HepG2 (cell line): ENCODE measurements around the gene PEX5L. TPM values are rescaled to one million over a fixed set of nuclear protein-coding genes. Genes with fewer than 3 reads are reported as not detected.

Experiments
- ATAC-seq: fragments of 200-7000 bp; cut with Tn5 transposase; 3 replicates; pipeline ENCODE4 v1.9.1; 2020; ENCODE audit warnings: mild to moderate bottlenecking, moderate library complexity
- BruUV-seq: library from RNA; stranded (reverse); fragments of 400-500 nt; replicated peaks from 2 replicates; lab custom pipeline; 2021; lab: Mats Ljungman, UMichigan
- CTCF ChIA-PET: fragments of 300-600 bp; formaldehyde crosslinking; extraction: SDS; loops from one replicate; lab custom pipeline; 2021; ENCODE audit warnings: low total read pairs, inconsistent platforms, low intra/inter-chr PET ratio; lab: Yijun Ruan, JAX
- POLR2A ChIA-PET: fragments of 350-600 bp; sonication (Branson Sonifier 250); formaldehyde crosslinking; loops from one replicate; lab custom pipeline; 2020; ENCODE audit warnings: antibody characterized with exemption, inconsistent platforms; lab: Yijun Ruan, JAX
- DNase-seq: peaks from one replicate; pipeline ENCODE4 v3.0.0-alpha.2; 2015; ENCODE audit warnings: low spot score
- FAIRE-seq: peaks from 3 replicates; lab custom pipeline; 2011; peaks lifted over from hg19 to GRCh38; lab: Jason Lieb, UNC
- H2AFZ ChIP-seq: one replicate; pipeline ENCODE4 v1.6.1; 2011; ENCODE audit warnings: low read length, inconsistent platforms
- H3K27ac ChIP-seq: fragments of 300-600 bp; 3 replicates; pipeline ENCODE4 v1.8.0; 2011; ENCODE audit warnings: mixed run types, mild to moderate bottlenecking, mixed read lengths, low read length, inconsistent platforms; ENCODE audit not compliant: insufficient read depth; ENCODE audit errors: extremely low read length
- H3K27me3 ChIP-seq, 2 experiments: fragments of 200-600 bp in 1 of 2; 2 replicates in 1 of 2; 3 replicates in 1 of 2; pipeline versions ENCODE4 v1.6.0 to v1.8.0; 2011; ENCODE audit warnings: low read length in 2 of 2, mild to moderate bottlenecking in 2 of 2, moderate library complexity in 2 of 2, inconsistent platforms in 1 of 2; ENCODE audit not compliant: insufficient read depth in 2 of 2, control insufficient read depth in 1 of 2
- H3K36me3 ChIP-seq, 2 experiments: fragments of 200-600 bp in 1 of 2; replicated peaks in 1 of 2; 2 replicates in 1 of 2; 3 replicates in 1 of 2; pipeline versions ENCODE4 v1.5.1 to v1.8.0; 2011; ENCODE audit warnings: low read length in 2 of 2, inconsistent platforms in 1 of 2; ENCODE audit not compliant: insufficient read depth in 2 of 2, control insufficient read depth in 1 of 2
- H3K4me1 ChIP-seq: 2 replicates; pipeline ENCODE4 v1.5.1; 2012; ENCODE audit warnings: low read length, inconsistent platforms; ENCODE audit not compliant: insufficient read depth
- H3K4me2 ChIP-seq: 2 replicates; pipeline ENCODE4 v1.6.0; 2011; ENCODE audit warnings: low read depth, low read length, inconsistent platforms
- H3K4me3 ChIP-seq, 3 experiments: fragments of 200-600 bp in 1 of 3; sonication (generic), shearing (Covaris generic) in 1 of 3; replicated peaks in 1 of 3; 2 replicates each; pipeline ENCODE4 v1.5.1; 2011 to 2016; ENCODE audit warnings: low read length in 3 of 3, inconsistent platforms in 2 of 3, low read depth in 2 of 3, mild to moderate bottlenecking in 2 of 3, control low read depth in 1 of 3, mixed read lengths in 1 of 3; ENCODE audit not compliant: insufficient read depth in 1 of 3
- H3K79me2 ChIP-seq: one replicate; pipeline ENCODE4 v1.6.1; 2011; ENCODE audit warnings: low read length, inconsistent platforms; ENCODE audit not compliant: insufficient read depth
- H3K9ac ChIP-seq: 2 replicates; pipeline ENCODE4 v1.6.0; 2011; ENCODE audit warnings: mild to moderate bottlenecking, low read depth, low read length, inconsistent platforms; ENCODE audit not compliant: insufficient read depth
- H3K9me3 ChIP-seq: 2 replicates; pipeline ENCODE4 v1.5.1; 2012; ENCODE audit warnings: mild to moderate bottlenecking, low read length
- H4K20me1 ChIP-seq: 2 replicates; pipeline ENCODE4 v1.6.0; 2011; ENCODE audit warnings: inconsistent platforms, mild to moderate bottlenecking, low read length, moderate library complexity; ENCODE audit not compliant: insufficient read depth
- BCL6 ChIP-seq: IDR thresholded peaks from 2 replicates; pipeline ENCODE4 v1.6.1; 2016; ENCODE audit warnings: missing genetic modification reagents, missing compliant biosample characterization
- CTCF ChIP-seq: sonication (generic); formaldehyde crosslinking; IDR thresholded peaks from 2 replicates; pipeline ENCODE4 v1.5.0; 2020; ENCODE audit warnings: mild to moderate bottlenecking, missing genetic modification reagents, moderate library complexity
- SMC3 ChIP-seq: IDR thresholded peaks from 2 replicates; pipeline ENCODE4 v1.6.1; 2011; ENCODE audit warnings: low read length, improper control_type of control experiment
- ZNF383 ChIP-seq: sonication (generic); formaldehyde crosslinking; IDR thresholded peaks from 2 replicates; pipeline ENCODE4 v1.4.0; 2020; ENCODE audit warnings: missing genetic modification reagents, mild to moderate bottlenecking, borderline replicate concordance
- ZNF44 ChIP-seq: sonication (generic); formaldehyde crosslinking; IDR thresholded peaks from 2 replicates; pipeline ENCODE4 v1.5.1; 2020; ENCODE audit warnings: mild to moderate bottlenecking, missing genetic modification reagents
- ZNF672 ChIP-seq: sonication (generic); formaldehyde crosslinking; IDR thresholded peaks from 2 replicates; pipeline ENCODE4 v1.8.1; 2022; ENCODE audit warnings: missing genetic modification reagents
- ZNF704 ChIP-seq: sonication (generic); formaldehyde crosslinking; IDR thresholded peaks from 2 replicates; pipeline ENCODE4 v1.8.1; 2023; ENCODE audit warnings: mild to moderate bottlenecking, inconsistent platforms, moderate library complexity, missing genetic modification reagents, borderline replicate concordance
- ZNF761 ChIP-seq: sonication (generic); formaldehyde crosslinking; conservative IDR thresholded peaks from 2 replicates; pipeline ENCODE4 v1.4.0; 2020; ENCODE audit warnings: mild to moderate bottlenecking, missing genetic modification reagents
- WGBS: methylation state at CpG from one replicate; pipeline ENCODE4 v1.1.6; 2017; ENCODE audit warnings: low lambda C conversion rate; 5-methylcytosine and 5-hydroxymethylcytosine counted together
- in situ Hi-C: cut with HindIII; loops from 2 replicates; pipeline ENCODE4 v1.10.0; 2017; ENCODE audit warnings: low pct_unique_long_range_greater_than_20kb; ENCODE audit not compliant: extremely low pct_ligation_motif_present
- intact Hi-C: fragments of 100-400 bp; cut with micrococcal nuclease; formaldehyde crosslinking; loops from one replicate; pipeline ENCODE4 v1.10.0; 2022; ENCODE audit not compliant: unreplicated experiment
- polyA plus RNA-seq, 8 experiments: library from polyadenylated mRNA; depleted of rRNA in 3 of 8; stranded (reverse) in 7 of 8; unstranded in 1 of 8; fragments of >200 nt; fragmentation: Illumina TruSeq in 4 of 8; extraction: Trizol in 4 of 8; gene quantifications; 2 replicates each; pipeline versions ENCODE4 v1.2.1 to v1.2.3, GENCODE V29; 2011 to 2016; ENCODE audit warnings: low read depth in 4 of 8, missing spikeins in 1 of 8, mixed read lengths in 1 of 8; ENCODE audit not compliant: insufficient read depth in 1 of 8
- total RNA-seq, 5 experiments: library from RNA; depleted of rRNA; stranded (reverse); fragments of >200 nt; fragmentation: Illumina TruSeq; extraction: Trizol; gene quantifications; 2 replicates each; pipeline ENCODE4 v1.2.3, GENCODE V29; 2016; ENCODE audit warnings: low read depth in 1 of 5
- TF ChIP-seq, protein P1 (sequence below): IDR thresholded peaks from 2 replicates; pipeline ENCODE4 v1.6.1; 2016; ENCODE audit warnings: low read depth

The PEX5L gene
- total and polyA plus RNA-seq, 2 of the 13 experiments (the other 11 are each of a cell fraction or from before 2014, with no cell fraction given): not detected

DNA sequence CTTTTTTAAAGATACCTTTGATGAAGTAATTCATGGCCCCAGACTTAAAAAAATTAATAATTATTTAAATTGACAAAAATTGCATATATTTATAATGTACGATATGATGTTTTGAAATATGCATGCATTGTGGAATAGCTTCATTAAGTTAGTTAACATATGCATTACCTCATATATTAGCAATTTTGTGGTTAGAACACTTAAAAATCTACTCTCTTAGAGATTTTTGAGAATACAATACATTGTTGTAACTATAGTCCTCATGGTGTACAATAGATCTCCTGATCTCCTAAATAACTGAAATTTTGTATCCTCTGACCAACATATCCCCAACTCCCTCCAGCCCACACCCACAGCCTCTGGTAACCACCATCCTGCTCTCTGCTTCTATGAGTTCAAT is 104.1 kb downstream of the PEX5L start:
- DNase-seq: no peak
- no peaks in the 10 kb centered on the region for H3K79me2 ChIP-seq
- H3K9ac ChIP-seq: no peak overlapping the region
- POLR2A ChIA-PET: no interaction called here
- FAIRE-seq: no peak
- intact Hi-C loops: no loop called here
- H3K4me3 ChIP-seq: no peak overlapping the region
- H3K36me3 ChIP-seq: no peaks in the 10 kb centered on the region
- in situ Hi-C loops: no loop called here
- WGBS: 2% methylated on average over 1 of the region's 1 CpG
- H3K9me3 ChIP-seq: no peaks in the 10 kb centered on the region
- H3K4me1 ChIP-seq: no peaks in the 10 kb centered on the region
- BruUV-seq: no TSS peak
- no peak overlapping the region for H3K27ac ChIP-seq
- no peak overlapping the region for H3K4me2 ChIP-seq
- H2AFZ ChIP-seq: no peak overlapping the region
- no peak for TF ChIP-seq ZNF383 (CRISPR knock-in tag)
- TF ChIP-seq ZNF761 (CRISPR knock-in tag): no peak
- TF ChIP-seq ZNF672: no peak
- TF ChIP-seq ZNF44 (CRISPR knock-in tag): no peak
- no peak for ATAC-seq
- H4K20me1 ChIP-seq: no peaks in the 10 kb centered on the region
- CTCF ChIA-PET: no interaction called here
- no peaks in the 10 kb centered on the region for H3K27me3 ChIP-seq

GRCh38 chr3:179929091-179929529 is 107.6 kb downstream of the PEX5L start:
- Histone ChIP-seq H3K27me3 (no peaks in the 10 kb centered on the region), H2AFZ (no peak overlapping the region), H3K36me3 (no peaks in the 10 kb centered on the region), H3K4me3 (no peak overlapping the region), H3K79me2 (no peaks in the 10 kb centered on the region), H4K20me1 (no peaks in the 10 kb centered on the region), H3K4me1 (no peaks in the 10 kb centered on the region), H3K4me2 (no peak overlapping the region), H3K27ac (no peak overlapping the region), H3K9ac (no peak overlapping the region), H3K9me3 (no peaks in the 10 kb centered on the region)
- no TSS peak for BruUV-seq
- CTCF ChIA-PET: interaction anchor here (1.6 kb wide), 1 partner anchor 666 kb away, joined by 7 read pairs; no protein-coding TSS in a partner anchor
- in situ Hi-C loops: loop anchor here (10.0 kb wide), 1 partner anchor 666 kb away; no protein-coding TSS in a partner anchor
- 0% methylated on average over 1 of the region's 1 CpG for WGBS
- DNase-seq (peak; percentile 35), FAIRE-seq (no peak), ATAC-seq (peak; percentile 75)
- POLR2A ChIA-PET: no interaction called here
- intact Hi-C loops: loop anchor here (10.0 kb wide), 1 partner anchor 156 kb away; no protein-coding TSS in a partner anchor
- no peak for TF ChIP-seq ZNF704
- TF ChIP-seq CTCF (CRISPR knock-in tag): peak; percentile 60
- TF ChIP-seq, protein P1, sequence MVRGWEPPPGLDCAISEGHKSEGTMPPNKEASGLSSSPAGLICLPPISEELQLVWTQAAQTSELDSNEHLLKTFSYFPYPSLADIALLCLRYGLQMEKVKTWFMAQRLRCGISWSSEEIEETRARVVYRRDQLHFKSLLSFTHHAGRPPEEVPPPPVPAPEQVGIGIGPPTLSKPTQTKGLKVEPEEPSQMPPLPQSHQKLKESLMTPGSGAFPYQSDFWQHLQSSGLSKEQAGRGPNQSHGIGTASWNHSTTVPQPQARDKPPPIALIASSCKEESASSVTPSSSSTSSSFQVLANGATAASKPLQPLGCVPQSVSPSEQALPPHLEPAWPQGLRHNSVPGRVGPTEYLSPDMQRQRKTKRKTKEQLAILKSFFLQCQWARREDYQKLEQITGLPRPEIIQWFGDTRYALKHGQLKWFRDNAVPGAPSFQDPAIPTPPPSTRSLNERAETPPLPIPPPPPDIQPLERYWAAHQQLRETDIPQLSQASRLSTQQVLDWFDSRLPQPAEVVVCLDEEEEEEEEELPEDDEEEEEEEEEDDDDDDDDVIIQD (CRISPR knock-in tag): no peak
- TF ChIP-seq BCL6 (CRISPR knock-in tag): no peak
- TF ChIP-seq SMC3: peak; percentile 69
